ENCODE measurements around the gene PAGR1.
A peak's percentile ranks its signal among the peaks of the same experiment; 100 is the strongest.

The PAGR1 gene

GRCh38 chr16:29858149-29858849, 42.3 kb downstream of the PAGR1 start:
- no peak for DNase-seq (ENCODE audit: low read depth, low spot score)
- in situ Hi-C loops (cut with HindIII; ENCODE audit: low sequenced_read_pairs) = no loop called here
- H3K4me3 ChIP-seq (ENCODE audit: low read depth, low read length) = no peak overlapping the region
- TF ChIP-seq CTCF (IDR thresholded peaks at IDR 0.05; ENCODE audit: low read depth, low read length) = no peak

GRCh38 chr16:29858974-29859373, 43.0 kb downstream of the PAGR1 start:
- TF ChIP-seq CTCF (IDR thresholded peaks at IDR 0.05; ENCODE audit: low read depth, low read length) = no peak
- H3K4me3 ChIP-seq (ENCODE audit: low read depth, low read length) = no peak overlapping the region
- DNase-seq (ENCODE audit: low read depth, low spot score) = no peak
- in situ Hi-C loops (cut with HindIII; ENCODE audit: low sequenced_read_pairs) = no loop called here

GRCh38 chr16:29860218-29860617, 44.3 kb downstream of the PAGR1 start:
- no peak for TF ChIP-seq CTCF (IDR thresholded peaks at IDR 0.05; ENCODE audit: low read depth, low read length)
- in situ Hi-C loops (cut with HindIII; ENCODE audit: low sequenced_read_pairs) = no loop called here
- DNase-seq (ENCODE audit: low read depth, low spot score) = no peak
- no peak overlapping the region for H3K4me3 ChIP-seq (ENCODE audit: low read depth, low read length)

- in situ Hi-C loops (cut with HindIII; ENCODE audit: low sequenced_read_pairs) = no loop called here
- DNase-seq (ENCODE audit: low read depth, low spot score) = no peak
- TF ChIP-seq CTCF (IDR thresholded peaks at IDR 0.05; ENCODE audit: low read depth, low read length) = peak; percentile 48
- H3K4me3 ChIP-seq (ENCODE audit: low read depth, low read length) = peak overlapping the region; percentile 80
These were observed 46.5 kb downstream of the PAGR1 start for GRCh38 chr16:29862383-29862883.

- in situ Hi-C loops (cut with HindIII; ENCODE audit: low sequenced_read_pairs) = no loop called here
- TF ChIP-seq CTCF (IDR thresholded peaks at IDR 0.05; ENCODE audit: low read depth, low read length) = peak; percentile 82
- DNase-seq (ENCODE audit: low read depth, low spot score) = peak; percentile 98
- H3K4me3 ChIP-seq (ENCODE audit: low read depth, low read length) = peak within 1 kb of the TSS; percentile 80
These were observed 47.1 kb downstream of the PAGR1 start, which contains the start of gene CDIPT for GRCh38 chr16:29862884-29863668. CDIPT (minus strand) TSS chr16:29863226; CDS start chr16:29862857, 369 bp downstream.

GRCh38 chr16:29863669-29863984, 47.7 kb downstream of the PAGR1 start:
- no peak for DNase-seq (ENCODE audit: low read depth, low spot score)
- peak overlapping the region; percentile 21 for H3K4me3 ChIP-seq (ENCODE audit: low read depth, low read length)
- in situ Hi-C loops (cut with HindIII; ENCODE audit: low sequenced_read_pairs) = no loop called here
- TF ChIP-seq CTCF (IDR thresholded peaks at IDR 0.05; ENCODE audit: low read depth, low read length) = no peak
